ENCODE data around the gene CYP4F11. TPM values are rescaled to one million over a fixed set of nuclear protein-coding genes. Genes with fewer than 3 reads are reported as not detected.
"Not testable (repeated sequence)": the region's sequence is repeated elsewhere in the genome, so short reads cannot be mapped to it uniquely, and the experiment has no call there.

The CYP4F11 gene
- total RNA-seq, 2 donors from 2014 or later, result 0.34 to 0.41 TPM

GRCh38 chr19:15928321-15928720, 6.0 kb downstream of the CYP4F11 start:
- ATAC-seq, result no peak
- DNase-seq, result no peak
- intact Hi-C loops (cut with DNase I), result no loop called here

DNA sequence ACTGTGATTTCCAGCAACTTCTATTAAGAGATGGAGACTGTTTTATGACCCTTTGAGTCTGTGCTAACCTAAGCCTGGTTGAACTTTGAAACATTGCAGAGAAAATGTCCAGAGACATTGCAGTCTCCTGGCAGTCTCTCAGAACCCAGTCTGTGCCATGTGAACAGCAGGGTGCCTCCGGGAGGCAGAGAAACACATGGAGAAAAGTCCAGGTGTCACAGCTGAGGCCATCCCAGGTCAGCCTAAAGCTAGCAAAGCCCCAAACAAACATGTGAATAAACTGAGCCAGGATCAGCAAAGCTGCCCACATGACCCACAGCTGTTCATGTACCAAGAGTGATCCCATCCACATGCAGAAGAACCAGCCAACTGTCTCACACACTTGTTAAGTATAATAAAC, 7.8 kb downstream of the CYP4F11 start:
- intact Hi-C loops (cut with DNase I), result no loop called here
- no peak for DNase-seq
- no peak for ATAC-seq

GRCh38 chr19:15923702-15924101, 10.6 kb downstream of the CYP4F11 start:
- intact Hi-C loops (cut with DNase I), result no loop called here
- ATAC-seq, result no peak
- no peak for DNase-seq

DNA sequence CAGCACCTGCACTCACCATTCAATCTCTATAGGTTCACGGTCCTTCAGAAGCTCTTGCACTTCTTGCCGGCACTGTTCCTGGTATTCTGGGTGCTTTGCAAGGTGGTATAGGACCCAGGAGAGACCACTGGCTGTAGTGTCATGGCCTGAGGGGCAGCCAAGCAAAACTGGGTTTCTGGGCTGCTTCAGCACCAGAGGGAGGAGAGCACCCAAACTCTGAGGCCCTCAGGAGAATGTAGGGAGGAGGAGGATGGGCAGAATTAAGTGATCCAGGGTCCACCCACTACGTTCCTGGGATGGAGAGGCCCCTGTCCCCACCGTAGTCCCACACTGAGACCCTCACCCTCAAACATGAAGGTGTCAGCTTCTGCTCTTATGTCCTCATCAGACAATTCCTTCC, 12.3 kb downstream of the CYP4F11 start:
- intact Hi-C loops (cut with DNase I), result no loop called here
- ATAC-seq, result no peak
- DNase-seq, result no peak

DNA sequence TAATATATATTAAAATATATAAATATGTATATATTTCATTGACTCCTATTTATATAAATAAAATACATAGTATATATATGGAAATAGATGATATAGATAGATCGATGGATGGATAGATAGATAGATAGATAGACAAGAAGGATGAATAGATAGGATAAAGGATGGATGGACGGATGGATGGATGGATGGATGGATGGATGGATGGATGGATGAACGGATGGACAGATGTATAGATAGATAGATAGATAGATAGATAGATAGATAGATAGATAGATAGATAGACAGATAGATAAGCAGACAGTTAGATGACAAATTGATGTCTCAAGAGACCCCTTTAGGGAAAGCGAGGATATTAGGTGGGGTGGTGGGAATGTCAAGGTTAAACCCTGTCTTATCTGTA, 15.1 kb downstream of the CYP4F11 start:
- ATAC-seq (no peak), DNase-seq (no peak)
- intact Hi-C loops (cut with DNase I), result no loop called here

- DNase-seq (no peak), ATAC-seq (no peak)
- intact Hi-C loops (cut with DNase I), result no loop called here
Observed at GRCh38 chr19:15915109-15915508, 19.2 kb downstream of the CYP4F11 start.

DNA sequence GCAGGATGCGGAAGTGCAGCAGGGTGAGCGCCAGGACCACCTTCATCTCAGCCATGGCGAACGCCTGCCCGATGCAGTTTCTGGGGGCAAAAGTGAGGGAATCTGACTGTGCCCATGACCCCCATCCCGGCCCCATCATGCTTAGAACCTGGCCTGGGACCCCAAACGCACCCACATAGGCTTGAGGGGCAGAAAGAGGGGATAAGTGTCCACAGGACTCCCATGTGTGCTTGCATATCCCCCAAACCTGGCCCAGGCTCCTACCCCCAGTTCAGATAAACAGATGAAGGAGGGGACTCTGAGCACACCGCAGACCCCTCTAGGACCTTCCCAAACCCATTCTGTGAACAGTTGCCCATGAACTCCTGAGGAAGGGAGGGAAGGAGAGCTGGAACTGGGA, 20.5 kb downstream of the CYP4F11 start:
- ATAC-seq (no peak), DNase-seq (no peak)
- intact Hi-C loops (cut with DNase I), result no loop called here

GRCh38 chr19:15913384-15913783, 20.9 kb downstream of the CYP4F11 start:
- intact Hi-C loops (cut with DNase I), result no loop called here
- DNase-seq (no peak), ATAC-seq (no peak)

GRCh38 chr19:15911599-15912235, 22.6 kb downstream of the CYP4F11 start:
- DNase-seq (no peak), ATAC-seq (no peak)
- intact Hi-C loops (cut with DNase I), result no loop called here

- ATAC-seq, result no peak
- intact Hi-C loops (cut with DNase I), result no loop called here
- DNase-seq, result no peak
Observed at GRCh38 chr19:15905026-15905425, 29.3 kb downstream of the CYP4F11 start.

DNA sequence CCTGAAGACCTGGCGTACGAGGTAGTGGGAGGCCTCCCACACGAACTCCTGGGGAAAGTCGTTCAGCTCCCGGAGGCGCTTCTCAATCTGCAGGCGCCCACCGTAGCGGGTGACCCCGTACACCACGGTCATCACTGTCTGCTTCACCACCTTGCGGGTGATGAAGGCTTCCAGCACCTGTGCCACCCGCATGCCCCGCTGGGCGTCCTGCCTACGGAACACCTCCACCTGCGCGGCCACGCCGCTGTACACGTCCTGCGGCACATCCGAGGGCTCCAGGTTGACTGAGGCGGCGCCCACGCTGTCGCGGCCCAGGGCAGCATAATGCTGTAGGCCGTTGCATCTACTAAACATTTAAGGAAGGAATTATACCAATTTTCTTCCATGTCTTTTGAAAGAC, 31.4 kb downstream of the CYP4F11 start:
- DNase-seq; ATAC-seq; intact Hi-C loops (cut with DNase I): not testable (repeated sequence)

DNA sequence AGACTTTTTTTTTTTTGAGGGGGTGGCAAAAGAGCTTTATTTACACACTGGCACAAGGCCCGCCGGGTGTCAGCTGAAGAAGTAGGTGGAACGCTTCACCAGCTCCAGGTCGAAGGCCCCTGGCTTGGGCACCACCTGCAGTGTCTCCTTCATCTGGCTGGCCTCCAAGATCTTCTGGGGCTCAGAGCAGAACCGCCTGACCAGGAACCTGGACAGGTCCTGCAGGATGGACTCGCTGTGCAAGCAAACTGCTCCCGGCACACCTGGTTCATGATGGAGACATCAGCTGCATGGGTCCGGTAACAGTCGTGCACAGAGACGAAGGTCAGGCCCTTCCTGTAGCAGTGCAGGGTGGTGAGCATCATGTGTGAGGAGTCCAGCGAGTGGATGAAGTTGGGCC, 32.1 kb downstream of the CYP4F11 start:
- ATAC-seq, result no peak
- intact Hi-C loops (cut with DNase I), result no loop called here
- no peak for DNase-seq

GRCh38 chr19:15900504-15900903, 33.8 kb downstream of the CYP4F11 start:
- ATAC-seq (no peak), DNase-seq (no peak)
- intact Hi-C loops (cut with DNase I), result no loop called here

DNA sequence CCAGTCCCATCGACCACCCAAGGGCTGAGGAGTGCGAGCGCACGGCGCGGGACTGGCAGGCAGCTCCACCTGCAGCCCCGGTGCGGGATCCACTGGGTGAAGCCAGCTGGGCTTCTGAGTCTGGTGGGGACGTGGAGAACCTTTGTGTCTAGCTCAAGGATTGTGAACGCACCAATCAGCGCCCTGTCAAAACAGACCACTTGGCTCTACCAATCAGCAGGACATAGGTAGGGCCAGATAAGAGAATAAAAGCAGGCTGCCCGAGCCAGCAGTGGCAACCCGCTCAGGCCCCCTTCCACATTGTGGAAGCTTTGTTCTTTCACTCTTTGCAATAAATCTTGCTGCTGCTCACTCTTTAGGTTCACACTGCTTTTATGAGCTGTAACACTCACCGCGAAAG, 34.3 kb downstream of the CYP4F11 start:
- DNase-seq; ATAC-seq; intact Hi-C loops (cut with DNase I): not testable (repeated sequence)

DNA sequence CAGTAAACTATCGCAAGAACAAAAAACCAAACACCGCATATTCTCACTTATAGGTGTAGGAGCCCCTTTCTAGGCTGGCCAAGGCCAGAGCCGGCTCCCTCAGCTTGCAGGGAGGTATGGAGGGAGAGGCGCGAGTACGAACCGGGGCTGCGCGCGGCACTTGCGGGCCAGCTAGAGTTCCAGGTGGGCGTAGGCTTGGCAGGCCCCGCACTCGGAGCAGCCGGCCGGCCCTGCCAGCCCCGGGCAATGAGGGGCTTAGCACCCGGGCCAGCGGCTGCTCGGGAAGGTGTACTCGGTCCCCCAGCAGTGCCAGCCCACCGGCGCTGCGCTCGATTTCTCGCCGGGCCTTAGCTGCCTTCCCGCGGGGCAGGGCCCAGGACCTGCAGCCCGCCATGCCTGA, 34.8 kb downstream of the CYP4F11 start:
- DNase-seq; intact Hi-C loops (cut with DNase I); ATAC-seq: not testable (repeated sequence)

GRCh38 chr19:15897738-15898276, 36.5 kb downstream of the CYP4F11 start, which contains the start of gene CYP4F2:
Gene CYP4F2 (minus strand): TSS chr19:15898074. CDS start chr19:15897611, 463 bp downstream.
- intact Hi-C loops (cut with DNase I), result no loop called here
- ATAC-seq, result no peak
- no peak for DNase-seq

GRCh38 chr19:15897026-15897737, 37.1 kb downstream of the CYP4F11 start:
- no peak for ATAC-seq
- DNase-seq, result no peak
- intact Hi-C loops (cut with DNase I), result no loop called here

DNA sequence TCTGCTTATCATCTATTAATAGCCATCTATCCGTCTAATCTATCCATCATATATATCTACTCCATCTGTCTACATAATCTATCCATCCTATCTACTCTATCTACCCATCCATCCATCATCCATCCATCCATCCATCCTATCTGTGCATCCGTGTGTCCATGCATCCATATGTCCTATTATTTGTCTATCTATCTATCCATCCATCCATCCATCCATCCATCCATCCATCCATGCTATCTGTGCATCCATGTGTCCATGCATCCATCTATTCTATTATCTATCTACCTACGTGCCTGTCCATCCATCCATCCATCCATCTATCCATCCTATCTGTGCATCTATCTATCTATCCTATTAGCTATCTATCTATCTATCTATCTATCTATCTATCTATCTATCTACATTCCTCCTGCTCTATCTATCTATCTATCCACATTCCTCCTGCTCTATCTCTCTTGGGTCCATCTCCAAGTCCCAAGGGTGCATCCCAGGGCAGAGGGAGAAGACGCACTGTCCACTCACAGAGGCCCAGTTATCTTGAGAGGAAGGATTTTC, 38.4 kb downstream of the CYP4F11 start:
- intact Hi-C loops (cut with DNase I), result no loop called here
- no peak for ATAC-seq
- DNase-seq, result no peak

DNA sequence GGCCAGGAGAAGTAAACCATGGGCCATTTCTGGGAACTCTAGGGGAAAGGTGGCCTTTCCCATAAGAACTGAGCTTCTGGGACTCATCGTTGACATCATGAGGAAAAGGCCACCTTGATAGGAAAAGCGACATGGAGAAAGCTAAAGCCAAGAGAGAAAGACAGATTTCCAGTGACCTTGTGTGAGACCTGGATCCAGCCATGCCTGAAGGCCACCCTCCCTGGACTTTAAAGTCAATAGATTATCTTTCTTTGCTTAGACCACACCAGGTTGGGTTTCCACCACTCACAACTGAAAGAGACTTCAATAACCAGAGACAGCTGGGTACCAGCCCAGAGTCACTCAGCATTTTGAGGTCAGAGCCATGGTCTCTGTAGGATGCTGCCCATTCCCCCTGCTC, 40.0 kb downstream of the CYP4F11 start:
- ATAC-seq (no peak), DNase-seq (no peak)
- intact Hi-C loops (cut with DNase I), result no loop called here

DNA sequence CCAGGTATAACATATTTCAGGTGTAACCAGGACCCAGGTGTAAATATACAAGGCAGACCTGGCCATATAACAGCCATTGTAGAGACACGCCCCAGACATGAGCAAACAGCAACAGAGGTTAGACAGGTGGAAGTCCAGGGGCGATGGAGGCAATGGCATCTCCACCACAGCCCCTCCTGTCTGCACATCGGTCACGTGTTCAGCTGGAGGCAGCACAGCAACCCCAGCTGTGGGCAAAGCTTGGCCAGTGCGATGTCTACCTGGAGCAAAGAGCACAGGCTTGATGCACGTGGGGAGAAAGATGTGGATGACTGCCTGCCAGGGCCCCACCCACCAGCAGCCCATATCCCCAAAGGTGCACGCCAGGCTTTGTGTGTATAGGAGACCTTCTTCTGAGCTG, 40.9 kb downstream of the CYP4F11 start:
- intact Hi-C loops (cut with DNase I), result no loop called here
- ATAC-seq (no peak), DNase-seq (no peak)

Measured in left cardiac atrium (tissue), 4 donors.